GM12878 (cell line): Measurements from ENCODE around the gene PFDN4. TPM values are rescaled to one million over a fixed set of nuclear protein-coding genes. Genes with fewer than 3 reads are reported as not detected.

Source experiments
- ATAC-seq: fragments of 200-7000 bp; cut with Tn5 transposase; 3 replicates; pipeline ENCODE4 v1.9.1; 2020; ENCODE audit warnings: mild to moderate bottlenecking, moderate library complexity
- BruUV-seq: library from RNA; stranded (reverse); fragments of 400-500 nt; replicated peaks from 2 replicates; lab custom pipeline; 2021; lab: Mats Ljungman, UMichigan
- CTCF ChIA-PET: fragments of 300-600 bp; sonication (Branson Sonifier 250); formaldehyde crosslinking; extraction: SDS; loops from one replicate; lab custom pipeline; 2021; ENCODE audit warnings: inconsistent platforms; lab: Yijun Ruan, JAX
- POLR2A ChIA-PET: fragments of 350-600 bp; formaldehyde crosslinking; extraction: SDS; loops from one replicate; lab custom pipeline; 2021; ENCODE audit warnings: inconsistent platforms; lab: Charles Lee
- RAD21 ChIA-PET: fragments of 300-600 bp; sonication (Branson Sonifier 250); formaldehyde crosslinking; loops from one replicate; lab custom pipeline; 2023; ENCODE audit warnings: antibody characterized with exemption; ENCODE audit not compliant: unreplicated experiment; lab: Charles Lee
- SMC1A ChIA-PET: fragments of 300-600 bp; sonication (Branson Sonifier 250); formaldehyde crosslinking; loops from one replicate; lab custom pipeline; 2023; ENCODE audit not compliant: unreplicated experiment, uncharacterized antibody; lab: Charles Lee
- DNase-seq: peaks from one replicate; pipeline ENCODE4 v3.0.0-alpha.2; 2011; ENCODE audit warnings: low read depth, low spot score
- FAIRE-seq: peaks from 3 replicates; lab custom pipeline; 2011; peaks lifted over from hg19 to GRCh38; lab: Jason Lieb, UNC
- H2AFZ ChIP-seq: 2 replicates; pipeline ENCODE4 v1.6.0; 2011; ENCODE audit warnings: low read depth, low read length, control low read depth; ENCODE audit not compliant: control insufficient read depth
- H3K27ac ChIP-seq: 2 replicates; pipeline ENCODE4 v1.5.1; 2011; ENCODE audit warnings: control low read depth; ENCODE audit not compliant: control insufficient read depth, insufficient read depth
- H3K27me3 ChIP-seq, 2 experiments: replicated peaks in 1 of 2; 2 replicates each; pipeline versions ENCODE4 v1.6.0 to v1.6.1; 2011; ENCODE audit warnings: low read length in 1 of 2; ENCODE audit not compliant: control insufficient read depth in 2 of 2, insufficient read depth in 2 of 2
- H3K36me3 ChIP-seq, 2 experiments: 2 replicates each; pipeline ENCODE4 v1.5.1; 2011; ENCODE audit warnings: low read length in 1 of 2; ENCODE audit not compliant: control insufficient read depth in 2 of 2, insufficient read depth in 2 of 2
- H3K4me1 ChIP-seq: 2 replicates; pipeline ENCODE4 v1.6.1; 2011; ENCODE audit warnings: mild to moderate bottlenecking, low read length, moderate library complexity, mixed read lengths; ENCODE audit not compliant: control insufficient read depth, insufficient read depth
- H3K4me2 ChIP-seq: 2 replicates; pipeline ENCODE4 v1.6.0; 2011; ENCODE audit warnings: control low read depth; ENCODE audit not compliant: control insufficient read depth, insufficient read depth
- H3K4me3 ChIP-seq: fragments of 200-600 bp; sonication (generic); 2 replicates; pipeline ENCODE4 v1.5.1; 2016
- H3K79me2 ChIP-seq: 2 replicates; pipeline ENCODE4 v1.6.0; 2011; ENCODE audit warnings: low read length; ENCODE audit not compliant: control insufficient read depth, insufficient read depth
- H3K9ac ChIP-seq: 2 replicates; pipeline ENCODE4 v1.8.0; 2011; ENCODE audit warnings: low read length, control low read depth, mixed read lengths; ENCODE audit not compliant: control insufficient read depth, insufficient read depth
- H3K9me3 ChIP-seq: replicated peaks from 3 replicates; pipeline ENCODE4 v1.5.1; 2011; ENCODE audit warnings: mild to moderate bottlenecking, low read length; ENCODE audit not compliant: control insufficient read depth, insufficient read depth
- H4K20me1 ChIP-seq: 2 replicates; pipeline ENCODE4 v1.6.0; 2011; ENCODE audit not compliant: control insufficient read depth, insufficient read depth
- KAT2A ChIP-seq: conservative IDR thresholded peaks from 2 replicates; pipeline ENCODE4 v1.6.1; 2011; ENCODE audit warnings: low read depth, low read length; ENCODE audit not compliant: control insufficient read depth
- MEF2B ChIP-seq: fragments of 450-650 bp; IDR thresholded peaks from 2 replicates; pipeline ENCODE4 v1.6.1; 2018; ENCODE audit warnings: mild to moderate bottlenecking, moderate library complexity; ENCODE audit not compliant: partially characterized antibody, poor library complexity, severe bottlenecking
- NFXL1 ChIP-seq: fragments of 450-650 bp; IDR thresholded peaks from 2 replicates; pipeline ENCODE4 v1.6.1; 2017; ENCODE audit warnings: antibody characterized with exemption, mild to moderate bottlenecking, borderline replicate concordance
- WGBS: methylation state at CpG from one replicate; pipeline ENCODE4 v1.1.6; 2016; ENCODE audit warnings: low lambda C conversion rate; ENCODE audit not compliant: insufficient replicate concordance, insufficient coverage; ENCODE audit errors: missing lambda C conversion rate; 5-methylcytosine and 5-hydroxymethylcytosine counted together
- in situ Hi-C: fragments of 300-500 bp; cut with MboI; formaldehyde crosslinking; loops from 9 replicates; pipeline ENCODE4 v1.14.3; 2018; ENCODE audit warnings: mixed read lengths
- intact Hi-C: fragments of 100-400 bp; cut with micrococcal nuclease; formaldehyde crosslinking; loops from one replicate; pipeline ENCODE4 v1.14.2; 2022; ENCODE audit not compliant: unreplicated experiment
- polyA plus RNA-seq, 11 experiments: library from polyadenylated mRNA; depleted of rRNA in 4 of 11; unstranded in 6 of 11; stranded (reverse) in 5 of 11; fragments of >200 nt; fragmentation: Nextera tagmentation in 4 of 11; fragmentation: Illumina TruSeq in 1 of 11; extraction: Ambion mirVana in 4 of 11; extraction: Trizol in 1 of 11; gene quantifications; 1 replicate in 1 of 11; 2 replicates in 10 of 11; pipeline versions ENCODE4 v1.2.1 to v1.2.3, GENCODE V29; 2011 to 2016; ENCODE audit warnings: inconsistent platforms in 2 of 11, missing spikeins in 2 of 11, low read depth in 1 of 11
- total RNA-seq, 4 experiments: library from RNA; depleted of rRNA in 3 of 4; stranded (reverse); fragments of >200 nt in 3 of 4; fragmentation: Illumina TruSeq in 1 of 4; extraction: Trizol in 1 of 4; gene quantifications; 2 replicates each; pipeline versions ENCODE4 v1.2.1 to v1.2.3, GENCODE V29; 2013 to 2021
- TF ChIP-seq, protein P1 (sequence below): IDR thresholded peaks from 2 replicates; pipeline ENCODE4 v1.6.1; 2012; ENCODE audit warnings: low read depth, low read length, improper control_type of control experiment

The PFDN4 gene
- total and polyA plus RNA-seq, 10 of the 15 experiments (the other 5 are each of a cell fraction or from before 2014, with no cell fraction given): 36.9 to 136 (median 82.8) TPM

DNA sequence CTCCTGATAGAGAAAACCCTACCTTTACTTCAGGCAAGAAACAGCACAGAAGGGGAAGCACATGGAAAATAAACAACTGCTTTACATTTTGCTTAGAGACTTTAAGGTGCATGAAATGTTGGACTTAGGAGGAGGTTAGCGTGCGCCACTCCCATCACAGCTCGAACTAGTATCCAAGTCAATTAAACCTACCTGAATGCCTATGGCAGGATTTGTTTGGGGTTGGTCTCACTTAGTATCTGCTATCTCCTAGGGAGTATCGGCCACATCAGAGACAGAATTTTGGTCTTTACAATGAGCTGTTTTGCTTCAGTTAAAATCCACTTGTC is 46.1 kb upstream of the PFDN4 start:
- H3K79me2 ChIP-seq: no peaks in the 10 kb centered on the region
- no peak overlapping the region for H2AFZ ChIP-seq
- in situ Hi-C loops: no loop called here
- SMC1A ChIA-PET: interaction anchor here (0.6 kb wide), 1 partner anchor 926 kb away, joined by 3 read pairs; no protein-coding TSS in a partner anchor
- RAD21 ChIA-PET: no interaction called here
- intact Hi-C loops: no loop called here
- no peak overlapping the region for H3K27ac ChIP-seq
- CTCF ChIA-PET: no interaction called here
- WGBS: 44% methylated on average over 4 of the region's 4 CpGs
- no peak overlapping the region for H3K4me2 ChIP-seq
- H3K36me3 ChIP-seq: no peaks in the 10 kb centered on the region
- peak; percentile 59; the same call in 1 of the 2 replicates for TF ChIP-seq NFXL1
- no peak for TF ChIP-seq KAT2A
- TF ChIP-seq, protein P1, sequence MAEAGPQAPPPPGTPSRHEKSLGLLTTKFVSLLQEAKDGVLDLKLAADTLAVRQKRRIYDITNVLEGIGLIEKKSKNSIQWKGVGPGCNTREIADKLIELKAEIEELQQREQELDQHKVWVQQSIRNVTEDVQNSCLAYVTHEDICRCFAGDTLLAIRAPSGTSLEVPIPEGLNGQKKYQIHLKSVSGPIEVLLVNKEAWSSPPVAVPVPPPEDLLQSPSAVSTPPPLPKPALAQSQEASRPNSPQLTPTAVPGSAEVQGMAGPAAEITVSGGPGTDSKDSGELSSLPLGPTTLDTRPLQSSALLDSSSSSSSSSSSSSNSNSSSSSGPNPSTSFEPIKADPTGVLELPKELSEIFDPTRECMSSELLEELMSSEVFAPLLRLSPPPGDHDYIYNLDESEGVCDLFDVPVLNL: no peak
- DNase-seq (no peak), FAIRE-seq (no peak), ATAC-seq (no peak)
- no peaks in the 10 kb centered on the region for H4K20me1 ChIP-seq
- H3K9me3 ChIP-seq: no peaks in the 10 kb centered on the region
- POLR2A ChIA-PET: interaction anchor here (0.6 kb wide), 2 partner anchors 22 to 623 kb away, joined by 3 read pairs; no protein-coding TSS in a partner anchor
- H3K4me1 ChIP-seq: no peaks in the 10 kb centered on the region
- H3K4me3 ChIP-seq: no peak overlapping the region
- no TSS peak for BruUV-seq
- H3K27me3 ChIP-seq: peaks cover 0 to 1% of the 10 kb centered on the region in 2 experiments
- H3K9ac ChIP-seq: no peak overlapping the region

DNA sequence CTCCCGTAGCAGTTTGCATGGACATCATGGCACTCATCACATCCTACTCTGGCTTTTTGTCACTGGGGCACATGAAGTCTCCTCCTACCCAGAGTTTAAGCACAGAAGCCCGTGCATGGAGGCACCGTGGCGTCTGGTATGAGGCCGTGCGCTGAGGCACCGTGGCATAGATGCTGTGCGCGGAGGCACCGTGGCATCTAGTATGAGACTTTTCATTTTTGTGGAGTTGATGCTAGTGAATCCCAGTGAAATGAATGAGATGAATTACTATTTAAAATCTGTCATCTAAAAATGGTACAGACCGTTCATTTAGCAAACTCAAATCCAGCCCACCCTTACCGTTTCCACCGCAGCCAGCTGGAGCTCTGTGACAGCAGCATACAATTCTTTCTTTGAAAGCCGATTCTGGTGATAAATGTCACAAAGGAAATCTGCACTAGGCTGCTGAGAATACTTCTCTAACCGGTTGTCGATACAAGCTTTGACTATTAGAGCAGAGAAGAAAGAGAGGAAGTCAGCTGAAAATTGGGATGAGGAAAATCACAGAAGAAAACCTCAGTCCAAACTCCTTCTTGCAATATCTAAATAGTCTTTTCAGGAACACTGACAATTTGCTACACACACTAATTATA is 45.4 kb upstream of the PFDN4 start:
- no peak overlapping the region for H3K4me2 ChIP-seq
- no peaks in the 10 kb centered on the region for H3K4me1 ChIP-seq
- RAD21 ChIA-PET: no interaction called here
- no peaks in the 10 kb centered on the region for H4K20me1 ChIP-seq
- no peak overlapping the region for H3K9ac ChIP-seq
- SMC1A ChIA-PET: no interaction called here
- H3K36me3 ChIP-seq: no peaks in the 10 kb centered on the region
- no peak overlapping the region for H2AFZ ChIP-seq
- in situ Hi-C loops (no loop called here), intact Hi-C loops (no loop called here)
- H3K9me3 ChIP-seq: no peaks in the 10 kb centered on the region
- no peak for TF ChIP-seq MEF2B
- TF ChIP-seq NFXL1: 0 out of 2 replicates have a peak, but pooled peaks have one; percentile 51
- CTCF ChIA-PET: no interaction called here
- H3K79me2 ChIP-seq: no peaks in the 10 kb centered on the region
- H3K27me3 ChIP-seq: peaks cover 0 to 1% of the 10 kb centered on the region in 2 experiments
- WGBS: 46% methylated on average over 16 of the region's 16 CpGs
- no TSS peak for BruUV-seq
- H3K27ac ChIP-seq: no peak overlapping the region
- no peak overlapping the region for H3K4me3 ChIP-seq
- FAIRE-seq (no peak), DNase-seq (no peak), ATAC-seq (no peak)
- POLR2A ChIA-PET: no interaction called here
